Measurements from ENCODE around the gene KIAA1328.

Gene KIAA1328

GRCh38 chr18:37259711-37260110 lies 430.8 kb downstream of the KIAA1328 start:
- no peak for DNase-seq

- DNase-seq, result no peak
Measured at GRCh38 chr18:37260367-37261093, 431.6 kb downstream of the KIAA1328 start.

- DNase-seq, result no peak
Measured at GRCh38 chr18:37261246-37261840, 432.4 kb downstream of the KIAA1328 start.

GRCh38 chr18:37261988-37262387 lies 433.1 kb downstream of the KIAA1328 start:
- DNase-seq, result no peak

- no peak for DNase-seq
Measured at GRCh38 chr18:37264956-37265355, 436.0 kb downstream of the KIAA1328 start.

GRCh38 chr18:37265382-37265781 lies 436.5 kb downstream of the KIAA1328 start:
- DNase-seq, result no peak

- DNase-seq, result no peak
Measured at GRCh38 chr18:37266290-37266689, 437.4 kb downstream of the KIAA1328 start.

- DNase-seq, result no peak
Measured at GRCh38 chr18:37270038-37270665, 441.2 kb downstream of the KIAA1328 start.

- no peak for DNase-seq
Measured at GRCh38 chr18:37270666-37271052, 441.7 kb downstream of the KIAA1328 start.

- DNase-seq, result no peak
Measured at GRCh38 chr18:37272226-37272625, 443.3 kb downstream of the KIAA1328 start.

GRCh38 chr18:37272841-37273240 lies 443.9 kb downstream of the KIAA1328 start:
- no peak for DNase-seq

GRCh38 chr18:37274309-37275236 lies 445.6 kb downstream of the KIAA1328 start:
- DNase-seq, result no peak

GRCh38 chr18:37275237-37275741 lies 446.4 kb downstream of the KIAA1328 start:
- DNase-seq, result no peak

- DNase-seq, result no peak
Measured at GRCh38 chr18:37276111-37276890, 447.4 kb downstream of the KIAA1328 start.

- DNase-seq, result no peak
Measured at GRCh38 chr18:37277804-37278203, 448.9 kb downstream of the KIAA1328 start.

Measured in 8988T (cell line).